H1 (cell line): ENCODE results near the gene WNT11. TPM values are rescaled to one million over a fixed set of nuclear protein-coding genes. Genes with fewer than 3 reads are reported as not detected.

Experiments used
- CTCF ChIA-PET: fragments of 300-600 bp; sonication (Branson Sonifier 250); formaldehyde crosslinking; loops from one replicate; lab custom pipeline; 2021; ENCODE audit not compliant: partially characterized antibody; lab: Charles Lee
- POLR2A ChIA-PET: fragments of 300-600 bp; sonication (Branson Sonifier 250); formaldehyde crosslinking; loops from one replicate; lab custom pipeline; 2021; ENCODE audit warnings: inconsistent platforms; ENCODE audit not compliant: partially characterized antibody; lab: Charles Lee
- DNase-seq, 2 experiments: peaks; one replicate each; pipeline versions ENCODE4 v3.0.0 to v3.0.0-alpha.2; 2010 to 2022; ENCODE audit warnings: low spot score in 2 of 2, low read depth in 1 of 2, mixed read lengths in 1 of 2
- FAIRE-seq: peaks from 2 replicates; lab custom pipeline; 2011; peaks lifted over from hg19 to GRCh38; lab: Jason Lieb, UNC
- H2AFZ ChIP-seq: 2 replicates; pipeline ENCODE4 v1.8.1; 2012; ENCODE audit warnings: low read length, inconsistent platforms
- H2AK5ac ChIP-seq: 2 replicates; pipeline ENCODE4 v1.6.1; 2013; ENCODE audit warnings: low read depth, low read length
- H2BK120ac ChIP-seq: replicated peaks from 2 replicates; pipeline ENCODE3; 2013; ENCODE audit warnings: low read depth, low read length, inconsistent platforms
- H2BK12ac ChIP-seq: 2 replicates; pipeline ENCODE4 v1.6.1; 2013; ENCODE audit warnings: low read depth, low read length
- H2BK15ac ChIP-seq: 2 replicates; pipeline ENCODE4 v1.6.1; 2013; ENCODE audit warnings: low read length
- H2BK20ac ChIP-seq: 2 replicates; pipeline ENCODE4 v1.6.1; 2013; ENCODE audit warnings: low read length
- H2BK5ac ChIP-seq: 2 replicates; pipeline ENCODE4 v1.6.1; 2013; ENCODE audit warnings: low read depth, low read length
- H3K14ac ChIP-seq: 2 replicates; pipeline ENCODE4 v1.6.1; 2013; ENCODE audit warnings: inconsistent platforms; ENCODE audit not compliant: insufficient read length
- H3K18ac ChIP-seq: 2 replicates; pipeline ENCODE4 v1.6.1; 2013; ENCODE audit warnings: low read length; ENCODE audit errors: extremely low read depth
- H3K23ac ChIP-seq: 2 replicates; pipeline ENCODE4 v1.6.1; 2013; ENCODE audit warnings: inconsistent platforms; ENCODE audit not compliant: insufficient read length
- H3K23me2 ChIP-seq: 2 replicates; pipeline ENCODE4 v1.6.1; 2013; ENCODE audit warnings: low read depth, low read length
- H3K27ac ChIP-seq: 2 replicates; pipeline ENCODE4 v1.6.1; 2011; ENCODE audit warnings: low read depth, low read length, inconsistent platforms
- H3K27me3 ChIP-seq, 4 experiments: replicated peaks in 1 of 4; 1 replicate in 1 of 4; 2 replicates in 3 of 4; pipeline versions ENCODE4 v1.6.1 to v1.8.1; 2011 to 2013; ENCODE audit warnings: low read length in 3 of 4, mild to moderate bottlenecking in 3 of 4, inconsistent platforms in 2 of 4, mixed read lengths in 2 of 4, moderate library complexity in 1 of 4; ENCODE audit not compliant: control insufficient read depth in 3 of 4, insufficient read depth in 3 of 4; ENCODE audit errors: extremely low read depth in 1 of 4
- H3K36me3 ChIP-seq, 4 experiments: 2 replicates each; pipeline versions ENCODE4 v1.6.1 to v1.8.1; 2011 to 2013; ENCODE audit warnings: mild to moderate bottlenecking in 4 of 4, low read length in 3 of 4, moderate library complexity in 2 of 4, control low read depth in 1 of 4, inconsistent platforms in 1 of 4; ENCODE audit not compliant: insufficient read depth in 4 of 4, control insufficient read depth in 2 of 4
- H3K4ac ChIP-seq: replicated peaks from 2 replicates; pipeline ENCODE3; 2013; ENCODE audit warnings: low read length, low read depth, mixed read lengths, inconsistent platforms; ENCODE audit not compliant: insufficient read length
- H3K4me1 ChIP-seq, 4 experiments: replicated peaks in 1 of 4; 1 replicate in 1 of 4; 2 replicates in 3 of 4; pipeline versions ENCODE4 v1.6.1 to v1.8.1; 2011 to 2013; ENCODE audit warnings: low read length in 3 of 4, inconsistent platforms in 2 of 4, mixed read lengths in 1 of 4; ENCODE audit not compliant: insufficient read depth in 4 of 4, control insufficient read depth in 3 of 4
- H3K4me2 ChIP-seq, 2 experiments: 2 replicates each; pipeline versions ENCODE4 v1.6.1 to v1.8.1; 2011 to 2013; ENCODE audit warnings: low read depth in 2 of 2, low read length in 2 of 2, control low read depth in 1 of 2, inconsistent platforms in 1 of 2, mild to moderate bottlenecking in 1 of 2; ENCODE audit not compliant: insufficient read depth in 1 of 2
- H3K4me3 ChIP-seq, 4 experiments: fragments of 200-600, 300-600 bp in 1 of 4; sonication (generic), shearing (Covaris generic), sonication (Bioruptor Twin) in 1 of 4; 2 replicates each; pipeline versions ENCODE4 v1.5.1 to v1.8.1; 2011 to 2016; ENCODE audit warnings: low read length in 4 of 4, low read depth in 3 of 4, control low read depth in 2 of 4, inconsistent platforms in 2 of 4, mild to moderate bottlenecking in 2 of 4, mixed read lengths in 1 of 4, moderate library complexity in 1 of 4; ENCODE audit not compliant: insufficient read depth in 2 of 4; ENCODE audit errors: extremely low read depth in 1 of 4
- H3K56ac ChIP-seq: replicated peaks from 2 replicates; pipeline ENCODE3; 2013; ENCODE audit warnings: low read depth, mild to moderate bottlenecking, mixed read lengths, low read length, inconsistent platforms; ENCODE audit not compliant: insufficient read length
- H3K79me1 ChIP-seq: 2 replicates; pipeline ENCODE4 v1.6.1; 2013; ENCODE audit warnings: low read depth, low read length, control low read depth
- H3K79me2 ChIP-seq, 2 experiments: 2 replicates each; pipeline versions ENCODE4 v1.6.1 to v1.8.1; 2012 to 2013; ENCODE audit warnings: low read length in 2 of 2, mild to moderate bottlenecking in 2 of 2, inconsistent platforms in 1 of 2; ENCODE audit not compliant: insufficient read depth in 2 of 2, control insufficient read depth in 1 of 2
- H3K9ac ChIP-seq, 4 experiments: replicated peaks in 1 of 4; 1 replicate in 1 of 4; 2 replicates in 3 of 4; pipeline versions ENCODE4 v1.6.1 to v1.8.1; 2011 to 2013; ENCODE audit warnings: low read depth in 3 of 4, low read length in 3 of 4, control low read depth in 2 of 4, mild to moderate bottlenecking in 2 of 4, moderate library complexity in 2 of 4, inconsistent platforms in 1 of 4; ENCODE audit errors: extremely low read depth in 1 of 4
- H3K9me3 ChIP-seq, 2 experiments: 2 replicates each; pipeline versions ENCODE4 v1.6.1 to v1.8.1; 2012 to 2013; ENCODE audit warnings: mild to moderate bottlenecking in 2 of 2, moderate library complexity in 2 of 2, control low read depth in 1 of 2, inconsistent platforms in 1 of 2, low read depth in 1 of 2, low read length in 1 of 2, mixed read lengths in 1 of 2; ENCODE audit not compliant: insufficient read depth in 2 of 2
- H4K20me1 ChIP-seq, 2 experiments: replicated peaks in 1 of 2; 2 replicates each; pipeline versions ENCODE3 to v1.8.1; 2011 to 2013; ENCODE audit warnings: inconsistent platforms in 2 of 2, low read length in 2 of 2, mild to moderate bottlenecking in 1 of 2; ENCODE audit not compliant: insufficient read depth in 2 of 2, control insufficient read depth in 1 of 2
- H4K5ac ChIP-seq: 2 replicates; pipeline ENCODE4 v1.6.1; 2013; ENCODE audit warnings: low read length, low read depth, mixed read lengths, inconsistent platforms; ENCODE audit not compliant: insufficient read length
- H4K8ac ChIP-seq: 2 replicates; pipeline ENCODE4 v1.8.0; 2013; ENCODE audit warnings: mild to moderate bottlenecking, moderate library complexity, low read length, inconsistent platforms; ENCODE audit not compliant: insufficient read depth; ENCODE audit errors: extremely low read depth
- H4K91ac ChIP-seq: replicated peaks from 2 replicates; pipeline ENCODE3; 2013; ENCODE audit warnings: low read length, mixed read lengths, inconsistent platforms; ENCODE audit not compliant: insufficient read length
- CBX5 ChIP-seq: fragments of 300-800, 300-1000 bp; sonication (generic); IDR thresholded peaks from 2 replicates; pipeline ENCODE4 v1.7.1; 2016; ENCODE audit warnings: antibody characterized with exemption, low read length, low read depth
- CHD2 ChIP-seq: IDR thresholded peaks from 2 replicates; pipeline ENCODE4 v1.6.1; 2012; ENCODE audit warnings: low read length, improper control_type of control experiment
- EP300 ChIP-seq, 2 experiments: IDR thresholded peaks; 1 replicate in 1 of 2; 2 replicates in 1 of 2; pipeline ENCODE4 v1.6.1; 2011 to 2012; ENCODE audit warnings: low read depth in 2 of 2, low read length in 2 of 2, mild to moderate bottlenecking in 2 of 2, borderline replicate concordance in 1 of 2, inconsistent platforms in 1 of 2, moderate library complexity in 1 of 2
- FOSL1 ChIP-seq: IDR thresholded peaks from 2 replicates; pipeline ENCODE4 v1.6.1; 2011; ENCODE audit warnings: mild to moderate bottlenecking, low read depth, low read length, moderate library complexity; ENCODE audit not compliant: insufficient read depth
- KDM5A ChIP-seq: fragments of 200-600 bp; IDR thresholded peaks from 2 replicates; pipeline ENCODE4 v1.7.1; 2012; ENCODE audit warnings: mild to moderate bottlenecking, low read length, inconsistent platforms, mixed read lengths
- RAD21 ChIP-seq, 2 experiments: IDR thresholded peaks in 1 of 2; conservative IDR thresholded peaks in 1 of 2; 2 replicates each; pipeline ENCODE4 v1.6.1; 2011; ENCODE audit warnings: low read depth in 2 of 2, low read length in 2 of 2, improper control_type of control experiment in 1 of 2, inconsistent platforms in 1 of 2, mild to moderate bottlenecking in 1 of 2, moderate library complexity in 1 of 2
- TEAD4 ChIP-seq: IDR thresholded peaks from 2 replicates; pipeline ENCODE4 v1.6.1; 2012; ENCODE audit warnings: low read depth, low read length, inconsistent platforms, mixed read lengths
- WGBS, 2 experiments: shearing (Covaris generic) in 1 of 2; methylation state at CpG; one replicate each; pipeline versions ENCODE4 v1.1.6 to v1.1.7; 2013 to 2015; ENCODE audit warnings: low lambda C conversion rate in 2 of 2, mixed read lengths in 2 of 2, inconsistent platforms in 1 of 2, low coverage in 1 of 2, missing lambda C conversion rate in 1 of 2; ENCODE audit not compliant: insufficient replicate concordance in 2 of 2, insufficient coverage in 1 of 2, insufficient read length in 1 of 2; ENCODE audit errors: extremely low coverage in 1 of 2, missing lambda C conversion rate in 1 of 2; 5-methylcytosine and 5-hydroxymethylcytosine counted together
- polyA plus RNA-seq, 7 experiments: library from polyadenylated mRNA; depleted of rRNA in 3 of 7; stranded (reverse) in 5 of 7; unstranded in 2 of 7; fragments of >200 nt in 5 of 7; fragments of 200-250 nt in 2 of 7; gene quantifications; 1 replicate in 5 of 7; 2 replicates in 1 of 7; 4 replicates in 1 of 7; pipeline versions ENCODE4 v1.2.1 to v1.2.3, GENCODE V29; 2011 to 2013; ENCODE audit warnings: missing spikeins in 2 of 7, mixed read lengths in 2 of 7
- total RNA-seq: library from RNA; stranded (reverse); fragmentation: NEBNext Ultra II Directional; extraction: Animal tissue kit (Norgen Biotek cat#: 25700); gene quantifications from 2 replicates; pipeline ENCODE4 v1.2.1, GENCODE V29; 2021

WNT11 gene
- total and polyA plus RNA-seq, 2 of the 8 experiments (the other 6 are each of a cell fraction or from before 2014, with no cell fraction given): 0.11 to 0.45 TPM

GRCh38 chr11:76239483-76240160, 33.3 kb upstream of the WNT11 start:
- no peak overlapping the region for H3K4me3 ChIP-seq
- no peak overlapping the region for H4K8ac ChIP-seq
- no peaks in the 10 kb centered on the region for H3K36me3 ChIP-seq
- peak overlapping the region; percentile 32; the same call in 1 of the 2 replicates for H2BK20ac ChIP-seq
- no peak overlapping the region for H4K91ac ChIP-seq
- ChIA-PET CTCF (interaction anchor here (0.5 to 2.1 kb wide), 12 partner anchors 9 to 1346 kb away, joined by 3 to 11 read pairs (median 4); partner anchors contain the start of gene WNT11), POLR2A (interaction anchor here (0.7 to 1.1 kb wide), 3 partner anchors 11 to 30 kb away, joined by 3 read pairs; no protein-coding TSS in a partner anchor)
- no peak overlapping the region for H3K4me2 ChIP-seq
- WGBS, 2 experiments: 88% methylated on average over 9 of the region's 11 CpGs; no CpG with 5 or more reads in 1 of the 2 experiments
- no peak overlapping the region for H3K27ac ChIP-seq
- no peak overlapping the region for H2BK12ac ChIP-seq
- H2AFZ ChIP-seq: no peak overlapping the region
- H2BK5ac ChIP-seq: no peak overlapping the region
- no peak overlapping the region for H3K14ac ChIP-seq
- no peak overlapping the region for H2BK120ac ChIP-seq
- no peak overlapping the region for H3K18ac ChIP-seq
- no peak overlapping the region for H3K56ac ChIP-seq
- no peaks in the 10 kb centered on the region for H3K79me2 ChIP-seq
- no peak overlapping the region for H2BK15ac ChIP-seq
- no peak overlapping the region for H3K9ac ChIP-seq
- H4K5ac ChIP-seq: no peak overlapping the region
- TF ChIP-seq EP300 (IDR thresholded peaks at IDR 0.05; ENCODE audit: borderline replicate concordance in 1 of 2, low read depth in 2 of 2, low read length in 2 of 2) (no peak), CHD2 (no peak), CBX5 (no peak), FOSL1 (no peak), KDM5A (no peak), RAD21 (IDR thresholded peaks at IDR 0.05 in 1 of 2, conservative IDR thresholded peaks at IDR 0.05 in 1 of 2; ENCODE audit: low read depth in 2 of 2, low read length in 2 of 2) (no peak), TEAD4 (no peak)
- H3K23me2 ChIP-seq: peaks cover 7% of the 10 kb centered on the region; the same call in 1 of the 2 replicates
- no peak overlapping the region for H3K4ac ChIP-seq
- H3K4me1 ChIP-seq: peaks cover 0 to 16% (median 9%) of the 10 kb centered on the region in 4 experiments; a peak in 6 of 7 replicates
- DNase-seq (no peak), FAIRE-seq (no peak)
- H4K20me1 ChIP-seq: no peaks in the 10 kb centered on the region
- peaks cover 2 to 18% (median 16%) of the 10 kb centered on the region in 4 experiments for H3K27me3 ChIP-seq
- no peaks in the 10 kb centered on the region for H3K9me3 ChIP-seq
- H3K23ac ChIP-seq: no peak overlapping the region
- H2AK5ac ChIP-seq: no peak overlapping the region
- no peaks in the 10 kb centered on the region for H3K79me1 ChIP-seq
